PC-9 (cell line): ENCODE data around the gene GBE1. TPM values are rescaled to one million over a fixed set of nuclear protein-coding genes. Genes with fewer than 3 reads are reported as not detected.

ENCODE experiments used
- BruUV-seq: library from RNA; stranded (reverse); fragments of 400-500 nt; replicated peaks from 2 replicates; lab custom pipeline; 2021; lab: Mats Ljungman, UMichigan
- CTCF ChIA-PET: fragments of 300-600 bp; sonication (Branson Sonifier 250); formaldehyde crosslinking; loops from one replicate; lab custom pipeline; 2022; ENCODE audit warnings: antibody characterized with exemption; lab: Charles Lee
- POLR2A ChIA-PET: fragments of 300-600 bp; sonication (Branson Sonifier 250); formaldehyde crosslinking; loops from one replicate; lab custom pipeline; 2022; ENCODE audit warnings: antibody characterized with exemption; ENCODE audit not compliant: unreplicated experiment; lab: Charles Lee
- DNase-seq, 2 experiments: peaks; one replicate each; pipeline versions ENCODE4 v3.0.0 to v3.0.0-alpha.2; 2015 to 2022; ENCODE audit warnings: mixed read lengths in 1 of 2
- H2AFZ ChIP-seq: fragments of 200-600 bp; sonication (generic); 2 replicates; pipeline ENCODE4 v1.8.1; 2017; ENCODE audit warnings: antibody characterized with exemption
- H3F3A ChIP-seq: fragments of 200-600 bp; sonication (generic); 2 replicates; pipeline ENCODE4 v1.8.1; 2017; ENCODE audit warnings: antibody characterized with exemption, mild to moderate bottlenecking, low read depth; ENCODE audit not compliant: insufficient read depth
- H3K27ac ChIP-seq: fragments of 200-600 bp; sonication (generic); 2 replicates; pipeline ENCODE4 v1.6.1; 2016; ENCODE audit warnings: mixed run types
- H3K27me3 ChIP-seq: fragments of 200-600 bp; sonication (generic); 2 replicates; pipeline ENCODE4 v1.6.1; 2016; ENCODE audit warnings: low read depth, mixed run types; ENCODE audit not compliant: insufficient read depth
- H3K36me3 ChIP-seq: fragments of 200-600 bp; sonication (generic); 2 replicates; pipeline ENCODE4 v1.6.1; 2016; ENCODE audit warnings: low read depth, mixed run types
- H3K4me1 ChIP-seq: fragments of 200-600 bp; sonication (generic); replicated peaks from 2 replicates; pipeline ENCODE4 v1.6.1; 2016; ENCODE audit warnings: mixed run types; ENCODE audit not compliant: insufficient read depth
- H3K4me2 ChIP-seq: fragments of 200-600 bp; sonication (generic); 2 replicates; pipeline ENCODE4 v1.6.1; 2017; ENCODE audit warnings: mixed run types
- H3K4me3 ChIP-seq: fragments of 200-600 bp; sonication (generic); 2 replicates; pipeline ENCODE4 v1.6.1; 2016; ENCODE audit warnings: mixed run types
- H3K79me2 ChIP-seq: fragments of 200-600 bp; sonication (generic); 2 replicates; pipeline ENCODE4 v1.6.1; 2017; ENCODE audit warnings: low read depth, mixed run types
- H3K9me2 ChIP-seq: fragments of 200-600 bp; sonication (generic); 2 replicates; pipeline ENCODE4 v1.8.1; 2017; ENCODE audit warnings: mild to moderate bottlenecking; ENCODE audit not compliant: insufficient read depth
- H3K9me3 ChIP-seq: fragments of 200-600 bp; sonication (generic); 2 replicates; pipeline ENCODE4 v1.8.1; 2016; ENCODE audit warnings: low read depth; ENCODE audit not compliant: insufficient read depth
- H4K20me1 ChIP-seq: fragments of 200-600 bp; sonication (generic); 2 replicates; pipeline ENCODE4 v1.8.1; 2017; ENCODE audit not compliant: insufficient read depth
- EZH2 ChIP-seq: fragments of 200-600 bp; sonication (generic); IDR thresholded peaks from 2 replicates; pipeline ENCODE4 v1.8.0; 2017; ENCODE audit warnings: antibody characterized with exemption, low read depth
- intact Hi-C: fragments of 100-400 bp; cut with micrococcal nuclease; formaldehyde crosslinking; loops from one replicate; pipeline ENCODE4 v1.10.0; 2022; ENCODE audit not compliant: unreplicated experiment
- total RNA-seq: library from RNA; stranded (reverse); gene quantifications from 2 replicates; pipeline ENCODE4 v1.2.3, GENCODE V29; 2021
- TF ChIP-seq, protein P1 (sequence below): fragments of 200-600 bp; sonication (generic); conservative IDR thresholded peaks from 2 replicates; pipeline ENCODE4 v1.6.1; 2017; ENCODE audit warnings: mixed run types, antibody characterized with exemption, mild to moderate bottlenecking, moderate library complexity

Gene GBE1
- total RNA-seq, 1 experiment from 2014 or later, result 31.2 TPM

DNA sequence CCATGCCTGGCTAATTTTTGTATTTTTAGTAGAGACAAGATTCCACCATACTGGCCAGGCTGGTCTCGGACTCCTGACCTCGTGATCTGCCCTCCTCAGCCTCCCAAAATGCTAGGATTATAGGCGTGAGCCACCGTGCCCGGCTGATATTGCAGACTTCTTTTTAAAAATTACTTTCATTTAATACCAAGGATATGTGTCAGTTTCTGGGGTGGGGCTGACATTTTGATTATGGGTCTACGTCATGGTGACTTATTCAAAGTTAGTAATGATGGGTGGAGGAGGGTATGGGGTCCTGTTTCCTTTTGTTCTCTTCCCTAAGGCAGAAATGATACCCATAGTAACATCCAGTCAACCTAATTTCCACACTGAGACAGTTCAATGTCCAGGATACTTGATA lies 34.7 kb downstream of the GBE1 start:
- ChIA-PET CTCF (no interaction called here), POLR2A (no interaction called here)
- DNase-seq, result no peak
- Histone ChIP-seq H3K36me3 (no peaks in the 10 kb centered on the region), H3K4me1 (no peaks in the 10 kb centered on the region), H3K4me2 (no peak overlapping the region), H3K9me3 (no peaks in the 10 kb centered on the region), H3K27me3 (no peaks in the 10 kb centered on the region), H3K27ac (no peak overlapping the region), H3K79me2 (no peaks in the 10 kb centered on the region), H3F3A (no peaks in the 10 kb centered on the region), H2AFZ (no peak overlapping the region), H3K9me2 (no peaks in the 10 kb centered on the region), H3K4me3 (no peak overlapping the region), H4K20me1 (no peaks in the 10 kb centered on the region)
- no TSS peak for BruUV-seq
- intact Hi-C loops, result loop anchor here (2.0 kb wide), 1 partner anchor 34 kb away; the partner anchor contains the start of gene GBE1
- TF ChIP-seq, protein P1, sequence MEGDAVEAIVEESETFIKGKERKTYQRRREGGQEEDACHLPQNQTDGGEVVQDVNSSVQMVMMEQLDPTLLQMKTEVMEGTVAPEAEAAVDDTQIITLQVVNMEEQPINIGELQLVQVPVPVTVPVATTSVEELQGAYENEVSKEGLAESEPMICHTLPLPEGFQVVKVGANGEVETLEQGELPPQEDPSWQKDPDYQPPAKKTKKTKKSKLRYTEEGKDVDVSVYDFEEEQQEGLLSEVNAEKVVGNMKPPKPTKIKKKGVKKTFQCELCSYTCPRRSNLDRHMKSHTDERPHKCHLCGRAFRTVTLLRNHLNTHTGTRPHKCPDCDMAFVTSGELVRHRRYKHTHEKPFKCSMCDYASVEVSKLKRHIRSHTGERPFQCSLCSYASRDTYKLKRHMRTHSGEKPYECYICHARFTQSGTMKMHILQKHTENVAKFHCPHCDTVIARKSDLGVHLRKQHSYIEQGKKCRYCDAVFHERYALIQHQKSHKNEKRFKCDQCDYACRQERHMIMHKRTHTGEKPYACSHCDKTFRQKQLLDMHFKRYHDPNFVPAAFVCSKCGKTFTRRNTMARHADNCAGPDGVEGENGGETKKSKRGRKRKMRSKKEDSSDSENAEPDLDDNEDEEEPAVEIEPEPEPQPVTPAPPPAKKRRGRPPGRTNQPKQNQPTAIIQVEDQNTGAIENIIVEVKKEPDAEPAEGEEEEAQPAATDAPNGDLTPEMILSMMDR, result no peak
- TF ChIP-seq EZH2, result no peak

DNA sequence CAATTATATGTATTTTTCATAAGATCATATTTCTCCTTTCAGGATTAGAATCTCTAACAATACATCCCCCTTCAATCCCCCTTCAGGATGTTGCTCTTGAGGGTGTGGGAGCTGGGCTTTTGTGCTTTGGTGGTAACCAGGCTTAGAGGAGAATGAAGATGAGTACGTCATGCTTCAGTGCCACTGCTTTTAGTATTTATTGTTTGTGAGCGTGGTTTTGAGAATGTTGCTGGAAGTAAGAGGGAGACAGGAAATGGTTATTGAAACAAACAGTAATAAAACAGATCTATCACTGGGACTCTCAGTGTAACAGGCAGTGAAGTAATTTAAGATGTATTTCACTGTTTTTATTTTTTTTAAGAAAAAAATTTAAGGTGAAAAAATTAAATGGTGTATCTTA lies 35.3 kb downstream of the GBE1 start:
- no peak overlapping the region for H3K4me2 ChIP-seq
- no peaks in the 10 kb centered on the region for H3K9me3 ChIP-seq
- no peaks in the 10 kb centered on the region for H3K79me2 ChIP-seq
- H3K4me1 ChIP-seq, result no peaks in the 10 kb centered on the region
- BruUV-seq, result no TSS peak
- no peak overlapping the region for H2AFZ ChIP-seq
- no peak for TF ChIP-seq EZH2
- TF ChIP-seq, protein P1, result no peak
- H3K36me3 ChIP-seq, result no peaks in the 10 kb centered on the region
- H3K9me2 ChIP-seq, result no peaks in the 10 kb centered on the region
- ChIA-PET CTCF (no interaction called here), POLR2A (no interaction called here)
- no peaks in the 10 kb centered on the region for H3F3A ChIP-seq
- H3K27me3 ChIP-seq, result no peaks in the 10 kb centered on the region
- H4K20me1 ChIP-seq, result no peaks in the 10 kb centered on the region
- no peak overlapping the region for H3K4me3 ChIP-seq
- H3K27ac ChIP-seq, result no peak overlapping the region
- no peak for DNase-seq
- intact Hi-C loops, result loop anchor here (2.0 kb wide), 1 partner anchor 35 kb away; the partner anchor contains the start of gene GBE1

DNA sequence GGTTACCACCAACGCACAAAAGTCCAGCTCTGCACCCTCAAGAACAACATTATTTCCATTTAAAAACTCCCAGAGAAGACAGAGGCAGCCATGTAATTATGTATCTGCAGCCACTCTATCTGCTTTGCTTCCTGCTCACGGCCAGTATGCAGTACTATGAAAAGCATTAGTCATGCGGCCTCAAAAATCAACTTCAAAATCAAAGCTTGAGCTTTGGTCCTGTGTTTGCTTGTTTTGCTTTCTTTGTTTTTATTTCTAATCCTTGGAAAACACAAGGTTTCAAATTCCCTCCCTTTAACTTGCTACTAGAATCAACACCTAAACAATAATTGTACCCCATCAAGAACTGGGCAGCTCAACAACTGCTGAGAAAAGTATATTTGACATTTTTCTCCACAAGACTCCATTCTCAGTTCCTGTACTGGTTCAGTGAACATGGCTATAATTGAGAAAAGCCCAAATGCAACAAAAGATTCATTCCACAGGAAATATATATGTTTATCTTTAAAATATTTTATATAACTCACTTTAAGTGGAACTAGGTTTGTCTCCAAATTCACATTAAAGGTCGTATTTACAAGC lies 37.6 kb downstream of the GBE1 start:
- H2AFZ ChIP-seq, result no peak overlapping the region
- H3K4me1 ChIP-seq, result no peaks in the 10 kb centered on the region
- CTCF ChIA-PET, result no interaction called here

More for the DNA sequence above, 37.6 kb downstream of the GBE1 start:
- Histone ChIP-seq H3K4me2 (no peak overlapping the region), H4K20me1 (no peaks in the 10 kb centered on the region), H3K27me3 (no peaks in the 10 kb centered on the region), H3K9me2 (no peaks in the 10 kb centered on the region), H3F3A (no peaks in the 10 kb centered on the region), H3K27ac (no peak overlapping the region), H3K36me3 (no peaks in the 10 kb centered on the region), H3K9me3 (no peaks in the 10 kb centered on the region), H3K4me3 (no peak overlapping the region), H3K79me2 (no peaks in the 10 kb centered on the region)
- intact Hi-C loops, result no loop called here
- no TSS peak for BruUV-seq
- no peak for DNase-seq
- POLR2A ChIA-PET, result no interaction called here
- TF ChIP-seq, protein P1, result no peak
- TF ChIP-seq EZH2, result no peak
